Measurements from ENCODE around the gene BRMS1L.
"Not testable (repeated sequence)": the region's sequence is repeated elsewhere in the genome, so short reads cannot be mapped to it uniquely, and the experiment has no call there.

The BRMS1L gene

GRCh38 chr14:35821564-35822411 is 4.3 kb upstream of the BRMS1L start:
- no peak for DNase-seq

DNA sequence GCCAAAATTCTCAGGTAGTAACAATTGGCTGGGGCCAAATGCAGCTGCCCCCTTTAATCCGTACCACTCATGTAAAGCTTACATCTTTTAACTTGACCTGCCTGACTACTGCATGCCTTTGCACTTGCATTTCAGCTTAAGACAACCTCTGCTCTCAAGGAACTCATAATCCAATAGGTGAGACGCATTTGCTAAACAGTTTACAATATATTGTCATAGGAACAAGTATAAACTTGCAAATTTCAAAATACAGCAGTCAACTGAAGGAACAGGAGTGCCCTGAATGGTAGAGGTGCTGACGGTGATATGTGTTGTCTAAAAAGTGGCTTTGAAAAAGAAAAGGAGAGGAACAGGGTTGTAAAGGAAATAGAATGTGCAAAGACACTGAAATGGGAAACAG is 3.6 kb upstream of the BRMS1L start:
- DNase-seq: no peak

GRCh38 chr14:35824446-35825165 is 1.5 kb upstream of the BRMS1L start:
- not testable (repeated sequence) for DNase-seq

- DNase-seq: no peak
Measured at GRCh38 chr14:35825968-35826217, 245 bp upstream of the BRMS1L start.

- DNase-seq: no peak
Measured at GRCh38 chr14:35826952-35827416, 846 bp downstream of the BRMS1L start.

- no peak for DNase-seq
Measured at GRCh38 chr14:35827678-35828472, 1.7 kb downstream of the BRMS1L start.

- no peak for DNase-seq
Measured at GRCh38 chr14:35829449-35829848, 3.3 kb downstream of the BRMS1L start.

- DNase-seq: no peak
Measured at GRCh38 chr14:35835208-35835982, 9.3 kb downstream of the BRMS1L start.

GRCh38 chr14:35841704-35842103 is 15.6 kb downstream of the BRMS1L start:
- not testable (repeated sequence) for DNase-seq

DNA sequence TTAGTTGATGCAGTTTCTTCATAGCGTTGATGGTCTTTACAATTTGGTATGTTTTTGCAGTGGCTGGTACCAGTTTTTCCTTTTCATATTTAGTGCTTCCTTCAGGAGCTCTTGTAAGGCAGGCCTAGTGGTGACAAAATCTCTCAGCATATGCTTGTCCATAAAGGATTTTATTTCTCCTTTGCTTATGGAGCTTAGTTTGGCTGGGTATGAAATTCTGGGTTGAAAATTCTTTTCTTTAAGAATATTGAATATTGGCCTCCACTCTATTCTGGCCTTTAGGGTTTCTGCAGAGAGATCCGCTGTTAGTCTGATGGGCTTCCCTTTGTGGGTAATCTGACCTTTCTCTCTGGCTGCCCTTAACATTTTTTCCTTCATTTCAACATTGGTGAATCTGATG is 16.1 kb downstream of the BRMS1L start:
- DNase-seq: not testable (repeated sequence)

DNA sequence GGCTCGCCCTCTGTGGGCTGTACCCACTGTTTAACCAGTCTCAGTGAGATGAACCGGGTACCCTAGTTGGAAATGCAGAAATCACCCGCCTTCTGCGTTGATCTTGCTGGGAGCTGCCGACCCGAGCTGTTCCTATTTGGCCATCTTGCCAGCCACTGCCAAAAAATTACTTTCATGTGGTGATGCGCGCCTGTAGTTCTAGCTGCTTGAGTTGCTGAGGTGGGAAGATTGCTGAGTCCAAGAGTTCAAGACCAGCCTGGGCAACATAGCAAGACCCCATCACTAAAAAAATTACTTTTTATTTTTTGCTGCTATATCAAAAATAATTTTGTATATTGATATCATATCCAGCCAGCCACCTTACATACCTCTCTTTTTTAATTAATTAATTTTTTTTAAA is 18.4 kb downstream of the BRMS1L start:
- DNase-seq: no peak

- no peak for DNase-seq
Measured at GRCh38 chr14:35847636-35848035, 21.5 kb downstream of the BRMS1L start.

DNA sequence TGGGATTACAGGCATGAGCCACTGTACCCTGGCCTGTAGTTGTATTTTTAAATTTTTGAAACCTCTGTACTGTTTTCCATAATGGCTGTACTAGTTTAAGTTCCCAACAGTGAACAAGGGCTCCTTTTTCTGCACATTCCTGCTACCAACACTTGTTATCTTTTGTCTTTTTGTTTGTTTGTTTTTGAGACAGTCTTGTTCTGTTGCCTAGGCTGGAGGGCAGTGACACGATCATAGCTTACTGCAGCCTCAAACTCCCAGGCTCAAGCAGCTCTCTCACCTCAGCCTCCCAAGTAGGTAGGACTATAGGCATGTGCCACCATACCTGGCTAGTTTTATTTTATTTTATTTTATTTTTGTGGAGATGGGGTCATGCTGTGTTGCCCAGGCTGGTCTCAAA is 23.0 kb downstream of the BRMS1L start:
- no peak for DNase-seq

DNA sequence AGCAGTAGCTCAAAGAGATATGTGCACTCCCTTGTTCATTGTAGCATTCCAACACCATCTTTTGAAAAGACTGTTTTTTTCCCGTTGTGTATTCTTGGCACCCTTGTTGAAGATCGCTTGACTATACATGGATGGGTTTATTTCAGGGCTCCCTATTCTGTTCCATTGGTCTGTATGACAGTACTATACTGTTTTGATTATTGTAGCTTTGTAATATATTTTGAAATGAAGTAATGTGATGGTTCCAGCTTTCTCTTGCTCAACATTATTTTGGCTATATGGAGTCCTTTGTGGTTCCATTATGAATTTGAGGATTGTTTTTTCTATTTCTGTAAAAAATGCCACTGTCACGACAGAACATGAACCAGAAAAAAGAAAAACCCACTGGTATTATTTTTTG is 25.7 kb downstream of the BRMS1L start:
- no peak for DNase-seq

DNA sequence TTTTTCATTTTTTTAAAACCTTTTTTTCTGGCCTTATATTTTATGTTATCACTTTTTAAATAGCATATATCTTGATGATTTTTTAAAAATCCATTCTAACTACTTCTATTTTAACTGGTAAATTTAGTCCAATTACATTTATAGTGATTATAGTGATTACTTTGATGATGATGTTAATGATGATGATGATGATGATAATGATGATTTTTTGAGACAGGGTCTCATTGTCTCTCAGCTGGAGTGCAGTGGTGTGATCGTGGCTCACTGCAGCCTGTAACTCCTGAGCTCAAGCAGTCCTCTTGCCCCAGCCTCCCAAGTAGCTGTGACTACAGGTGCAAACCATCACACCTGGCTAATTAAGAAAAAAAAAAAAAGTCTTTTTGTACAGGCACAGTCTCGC is 27.1 kb downstream of the BRMS1L start:
- DNase-seq: no peak

GRCh38 chr14:35854696-35855270 is 28.6 kb downstream of the BRMS1L start:
- no peak for DNase-seq

GRCh38 chr14:35855876-35856481 is 29.8 kb downstream of the BRMS1L start:
- no peak for DNase-seq

DNA sequence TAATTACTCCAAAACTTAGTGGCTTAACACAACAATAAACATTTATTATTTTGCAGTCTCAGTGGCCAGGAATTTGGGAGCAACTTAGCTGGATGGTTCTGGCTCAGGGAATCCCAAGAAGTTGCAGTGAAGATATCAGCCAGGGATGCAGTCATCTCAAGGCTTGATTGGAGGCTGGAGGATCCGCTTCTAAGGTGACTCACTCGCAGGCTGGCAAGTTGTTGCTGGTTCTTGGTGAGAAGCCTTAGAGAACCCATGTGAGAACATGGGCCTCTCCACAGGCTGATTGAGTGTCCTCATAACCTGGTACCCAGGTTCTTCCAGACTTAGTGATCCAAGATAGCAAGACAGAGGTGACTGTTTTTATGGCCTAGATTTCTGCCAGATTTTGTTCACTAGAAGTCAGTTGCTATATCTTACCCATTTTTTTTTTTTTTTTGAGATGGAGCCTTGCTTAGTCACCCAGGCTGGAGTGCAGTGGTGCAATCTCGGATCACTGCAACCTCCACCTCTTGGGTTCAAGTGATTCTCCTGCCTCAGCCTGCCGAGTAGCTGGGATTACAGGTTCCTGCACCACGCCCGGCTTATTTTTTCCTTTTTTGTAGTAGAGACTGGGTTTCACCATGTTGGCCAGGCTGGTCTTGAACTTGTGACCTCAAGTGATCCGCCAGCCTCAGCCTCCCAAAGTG is 32.5 kb downstream of the BRMS1L start:
- no peak for DNase-seq

DNA sequence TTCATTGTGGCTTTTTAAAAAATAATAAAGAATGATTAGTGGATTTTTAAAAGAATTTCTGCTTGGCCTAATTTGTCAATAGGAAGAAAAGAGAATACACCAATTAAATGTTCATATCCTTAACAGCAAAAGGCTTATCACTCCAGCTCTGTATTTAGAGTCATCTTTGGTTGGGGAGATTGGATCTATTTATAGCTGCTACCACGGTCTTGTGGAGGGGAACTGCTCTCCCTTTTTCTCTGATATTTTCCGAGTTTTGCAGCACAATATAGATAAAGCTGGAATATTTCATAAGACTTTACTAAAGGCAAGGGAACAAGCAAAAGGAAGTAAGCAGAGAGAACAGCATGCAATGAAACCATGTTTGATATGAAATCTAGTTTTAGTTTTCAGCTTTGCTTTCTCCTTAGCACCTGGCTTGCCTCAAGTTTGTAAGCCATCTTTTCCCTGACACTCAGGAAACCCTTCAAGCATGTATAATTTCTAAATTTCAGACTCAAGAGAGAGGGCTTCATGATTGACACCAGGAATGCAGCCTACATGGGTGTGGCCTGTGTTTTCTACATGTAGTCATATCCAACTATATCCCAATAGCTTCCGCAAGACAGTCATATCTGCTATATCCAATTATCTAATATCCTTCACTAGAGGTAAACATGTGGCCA is 35.2 kb downstream of the BRMS1L start:
- DNase-seq: no peak

DNA sequence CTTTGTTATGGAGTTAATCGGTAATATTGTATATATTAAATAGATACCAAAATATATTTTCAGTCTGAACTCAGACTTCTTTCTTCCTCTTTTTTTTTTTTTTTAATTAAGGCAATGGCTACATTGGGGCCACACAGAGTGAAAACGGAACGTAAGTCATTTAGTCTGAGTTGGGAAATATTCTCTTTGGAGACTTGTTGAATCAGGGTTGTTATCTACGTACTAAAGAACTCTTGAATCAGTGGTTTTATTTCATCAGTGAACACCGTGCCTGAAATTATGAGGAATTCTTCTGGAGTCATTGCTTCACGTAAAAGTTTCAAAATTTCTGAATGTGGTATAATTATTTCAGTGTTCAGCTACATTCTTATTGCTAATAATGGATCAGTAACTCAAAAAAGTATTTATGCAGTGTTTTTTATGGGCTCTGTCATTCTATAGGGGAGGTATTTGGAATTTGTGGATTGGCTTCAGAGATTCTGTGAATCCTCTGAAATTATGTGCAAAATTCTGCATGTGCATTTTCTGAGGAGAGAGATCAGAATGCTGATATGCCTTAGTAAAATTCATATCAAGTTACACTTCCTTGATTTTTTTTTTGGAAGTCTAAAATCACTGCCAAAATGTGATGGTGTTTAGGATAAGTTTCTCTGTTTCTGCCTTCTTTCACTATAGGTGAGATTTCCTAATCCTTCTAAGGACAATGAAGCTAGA is 39.6 kb downstream of the BRMS1L start:
- DNase-seq: no peak
